Naive thymus-derived CD4-positive, alpha-beta T cell (primary cell): Measurements from ENCODE around the gene SYNGR1. TPM values are rescaled to one million over a fixed set of nuclear protein-coding genes. Genes with fewer than 3 reads are reported as not detected.

Source experiments
- ATAC-seq: fragments of 150-1000 bp; cut with Tn5 transposase; 2 replicates; pipeline ENCODE4 v1.10.0; 2021; ENCODE audit warnings: mild to moderate bottlenecking, moderate library complexity
- CTCF ChIA-PET: fragments of 350-600 bp; sonication (Branson Sonifier 250); formaldehyde crosslinking; loops from one replicate; lab custom pipeline; 2021; ENCODE audit warnings: antibody characterized with exemption; lab: Charles Lee
- POLR2A ChIA-PET: fragments of 350-600 bp; sonication (Branson Sonifier 250); formaldehyde crosslinking; loops from one replicate; lab custom pipeline; 2021; ENCODE audit warnings: antibody characterized with exemption, inconsistent platforms; lab: Charles Lee
- DNase-seq, 9 donors: peaks; one replicate each; pipeline versions ENCODE4 v3.0.0 to v3.0.0-alpha.2; 2020 to 2022; ENCODE audit warnings: mixed read lengths in 1 of 9
- H3K27ac ChIP-seq: one replicate; pipeline ENCODE4 v1.7.0; 2013; ENCODE audit warnings: mild to moderate bottlenecking, low read depth, low read length, moderate library complexity
- H3K27me3 ChIP-seq, 2 donors: one replicate each; pipeline ENCODE4 v1.7.0; 2013; ENCODE audit warnings: low read length in 2 of 2, mild to moderate bottlenecking in 2 of 2, moderate library complexity in 2 of 2; ENCODE audit not compliant: control insufficient read depth in 2 of 2, insufficient read depth in 2 of 2
- H3K36me3 ChIP-seq, 3 experiments: 1 replicate in 2 of 3; 2 replicates in 1 of 3; pipeline ENCODE4 v1.7.0; 2013; ENCODE audit warnings: low read length in 3 of 3, mild to moderate bottlenecking in 3 of 3, moderate library complexity in 1 of 3; ENCODE audit not compliant: insufficient read depth in 3 of 3, control insufficient read depth in 2 of 3
- H3K4me1 ChIP-seq, 2 donors: one replicate each; pipeline ENCODE4 v1.7.0; 2013; ENCODE audit warnings: low read length in 2 of 2, mild to moderate bottlenecking in 2 of 2, moderate library complexity in 1 of 2; ENCODE audit not compliant: control insufficient read depth in 2 of 2, insufficient read depth in 2 of 2
- H3K4me3 ChIP-seq: 2 replicates; pipeline ENCODE4 v1.7.0; 2013; ENCODE audit warnings: mild to moderate bottlenecking, low read length
- H3K9me3 ChIP-seq, 3 experiments: 1 replicate in 2 of 3; 2 replicates in 1 of 3; pipeline ENCODE4 v1.7.0; 2013; ENCODE audit warnings: low read length in 3 of 3; ENCODE audit not compliant: control insufficient read depth in 2 of 3
- H3K27ac Mint-ChIP-seq, 9 donors: one replicate each; pipeline ENCODE4 v1.8.0; 2020 to 2022; ENCODE audit warnings: mixed read lengths in 9 of 9, mild to moderate bottlenecking in 8 of 9, moderate library complexity in 5 of 9, inconsistent platforms in 2 of 9
- H3K27me3 Mint-ChIP-seq, 5 donors: one replicate each; pipeline ENCODE4 v1.8.0; 2021 to 2022; ENCODE audit warnings: mixed read lengths in 5 of 5, mild to moderate bottlenecking in 1 of 5
- H3K36me3 Mint-ChIP-seq, 5 donors: one replicate each; pipeline ENCODE4 v1.8.0; 2020 to 2022; ENCODE audit warnings: mixed read lengths in 5 of 5, mild to moderate bottlenecking in 3 of 5, inconsistent platforms in 1 of 5
- H3K4me1 Mint-ChIP-seq, 7 donors: one replicate each; pipeline ENCODE4 v1.8.0; 2020 to 2022; ENCODE audit warnings: mixed read lengths in 7 of 7, mild to moderate bottlenecking in 3 of 7, inconsistent platforms in 1 of 7
- H3K4me3 Mint-ChIP-seq, 10 donors: one replicate each; pipeline ENCODE4 v1.8.0; 2020 to 2022; ENCODE audit warnings: mild to moderate bottlenecking in 10 of 10, mixed read lengths in 10 of 10, moderate library complexity in 6 of 10, inconsistent platforms in 2 of 10
- H3K9me3 Mint-ChIP-seq, 11 donors: one replicate each; pipeline ENCODE4 v1.8.0; 2020 to 2022; ENCODE audit warnings: mixed read lengths in 11 of 11, mild to moderate bottlenecking in 4 of 11, inconsistent platforms in 1 of 11, moderate library complexity in 1 of 11
- intact Hi-C, 2 donors: fragments of 100-400 bp; cut with micrococcal nuclease; formaldehyde crosslinking; loops; one replicate each; pipeline ENCODE4 v1.15.1; 2023
- polyA plus RNA-seq, 2 donors: library from polyadenylated mRNA; unstranded; fragments of 300-500 nt; fragmentation: Illumina TruSeq; gene quantifications; one replicate each; pipeline ENCODE4 v1.2.3, GENCODE V29; 2021
- total RNA-seq, 6 experiments: library from RNA in 5 of 6; stranded (reverse) in 5 of 6; gene quantifications; 1 replicate in 5 of 6; 2 replicates in 1 of 6; pipeline ENCODE4 v1.2.3 and lab custom pipeline; 2021 to 2026

SYNGR1 gene, protein sequence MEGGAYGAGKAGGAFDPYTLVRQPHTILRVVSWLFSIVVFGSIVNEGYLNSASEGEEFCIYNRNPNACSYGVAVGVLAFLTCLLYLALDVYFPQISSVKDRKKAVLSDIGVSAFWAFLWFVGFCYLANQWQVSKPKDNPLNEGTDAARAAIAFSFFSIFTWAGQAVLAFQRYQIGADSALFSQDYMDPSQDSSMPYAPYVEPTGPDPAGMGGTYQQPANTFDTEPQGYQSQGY
- total RNA-seq = 1 to 10 TPM in 2 of 5 experiments, under 1 TPM in 3; 0.12 to 7.0 (median 0.92) TPM
- polyA plus RNA-seq = 1 to 10 TPM; 1.9 to 2.5 TPM
- not detected for total RNA-seq (lab: John Stamatoyannopoulos, UW)

GRCh38 chr22:39349967-39350726 is at the start of gene SYNGR1:
Gene SYNGR1, plus strand, starts transcription at chr22:39349991. Its CDS starts 20 bp downstream, at chr22:39350011.
- ATAC-seq (no peak), DNase-seq (peak in 4 of 9 donors; percentile 7 to 27 (median 21))
- H3K4me3 ChIP-seq = peak within 1 kb of the TSS; percentile 40
- intact Hi-C loops = loop anchor here in 1 of 2 donors (10.0 kb wide), 1 partner anchor 65 kb away; no protein-coding TSS in a partner anchor
- peak within 1 kb of the TSS; percentile 75 to 92 (median 87) for H3K4me3 Mint-ChIP-seq
- no peaks in the 10 kb centered on the region for H3K36me3 ChIP-seq
- no peaks in the 10 kb centered on the region for H3K9me3 Mint-ChIP-seq
- CTCF ChIA-PET = interaction anchor here (0.9 kb wide), 1 partner anchor 128 kb away, joined by 3 read pairs; no protein-coding TSS in a partner anchor
- no peaks in the 10 kb centered on the region for H3K27me3 ChIP-seq
- H3K27me3 Mint-ChIP-seq = peaks cover 0 to 45% (median 4%) of the 10 kb centered on the region in 5 donors
- H3K27ac Mint-ChIP-seq = peak within 1 kb of the TSS in 8 of 9 donors; percentile 22 to 73 (median 57)
- no peak within 1 kb of the TSS for H3K27ac ChIP-seq
- H3K36me3 Mint-ChIP-seq = no peaks in the 10 kb centered on the region
- POLR2A ChIA-PET = interaction anchor here (0.8 to 2.2 kb wide), 4 partner anchors 17 to 208 kb away, joined by 3 to 16 read pairs (median 6); partner anchors contain the start of genes ATF4 and RPL3
- H3K9me3 ChIP-seq = no peaks in the 10 kb centered on the region
- H3K4me1 ChIP-seq = peaks cover 0 to 3% of the 10 kb centered on the region in 2 donors
- H3K4me1 Mint-ChIP-seq = peaks cover 0 to 14% (median 10%) of the 10 kb centered on the region in 7 donors

DNA sequence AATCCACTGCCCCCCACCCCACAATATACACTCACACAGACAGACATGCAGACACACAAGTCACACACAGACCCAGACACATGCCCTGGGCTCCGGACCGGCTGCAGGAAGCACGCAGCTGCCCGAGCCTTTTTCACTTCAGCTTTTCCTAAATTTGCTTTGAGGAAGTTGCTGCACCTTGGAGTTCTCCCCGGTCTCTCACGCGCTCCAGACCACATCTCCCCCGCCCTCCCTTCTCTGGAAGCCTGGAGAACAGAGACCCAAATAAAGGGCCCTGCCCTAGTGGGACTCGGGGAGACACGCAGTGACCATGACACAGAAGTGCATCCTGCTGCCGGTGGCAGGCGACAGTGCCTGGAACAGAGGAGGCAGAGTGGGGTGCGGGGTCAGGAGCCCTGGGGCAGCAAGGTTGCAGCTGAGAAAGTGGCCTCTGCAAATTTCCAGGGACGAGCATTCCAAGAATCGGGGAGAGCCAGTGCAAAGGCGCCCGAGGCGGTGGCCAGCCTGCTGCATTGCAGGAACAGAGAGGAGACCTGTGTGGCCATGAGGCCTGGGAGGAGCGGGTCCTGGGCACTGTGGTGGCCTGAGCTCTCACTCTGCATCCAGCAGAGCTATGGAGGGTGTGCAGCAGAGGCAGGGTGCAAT is 49.5 kb upstream of the SYNGR1 start:
- ATAC-seq = peak; percentile 70

DNA sequence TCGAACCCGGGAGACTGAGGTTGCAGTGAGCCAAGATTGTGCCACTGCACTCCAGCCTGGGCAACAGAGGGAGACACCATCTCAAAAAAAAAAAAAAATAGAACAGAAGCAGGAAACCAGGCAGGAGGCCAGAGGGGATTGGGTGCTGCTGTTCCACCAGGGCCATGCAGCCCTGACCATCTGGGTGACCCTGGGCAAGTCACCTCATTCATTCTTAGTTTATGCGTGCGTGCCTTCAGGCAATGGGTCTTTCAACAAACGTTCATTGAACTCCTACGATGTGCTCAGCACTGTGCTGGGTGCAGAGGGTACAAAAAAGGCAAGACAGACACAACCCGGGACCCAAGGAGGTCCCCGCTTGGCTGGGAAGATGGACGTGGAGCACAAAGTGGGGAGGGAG is 48.7 kb upstream of the SYNGR1 start:
- Mint-ChIP-seq H3K4me3 (no peak overlapping the region), H3K27me3 (peaks cover 17 to 31% (median 25%) of the 10 kb centered on the region in 5 donors), H3K9me3 (no peaks in the 10 kb centered on the region), H3K27ac (peak overlapping the region in 1 of 9 donors; percentile 63), H3K4me1 (peaks cover 4 to 17% (median 8%) of the 10 kb centered on the region in 7 donors), H3K36me3 (no peaks in the 10 kb centered on the region)
- Histone ChIP-seq H3K27me3 (peaks cover 0 to 4% of the 10 kb centered on the region in 2 donors), H3K4me3 (no peak overlapping the region), H3K9me3 (no peaks in the 10 kb centered on the region), H3K4me1 (no peaks in the 10 kb centered on the region), H3K27ac (no peak overlapping the region), H3K36me3 (no peaks in the 10 kb centered on the region)
- ChIA-PET CTCF (no interaction called here), POLR2A (no interaction called here)
- intact Hi-C loops = no loop called here
- ATAC-seq (no peak), DNase-seq (no peak)

More for the DNA sequence above, 49.5 kb upstream of the SYNGR1 start:
- peak overlapping the region in 2 of 9 donors; percentile 61 to 67 for H3K27ac Mint-ChIP-seq
- H3K9me3 Mint-ChIP-seq = no peaks in the 10 kb centered on the region
- peaks cover 17 to 31% (median 25%) of the 10 kb centered on the region in 5 donors for H3K27me3 Mint-ChIP-seq
- no peak for DNase-seq
- Histone ChIP-seq H3K4me1 (no peaks in the 10 kb centered on the region), H3K27me3 (peaks cover 0 to 4% of the 10 kb centered on the region in 2 donors), H3K27ac (no peak overlapping the region), H3K36me3 (no peaks in the 10 kb centered on the region), H3K4me3 (no peak overlapping the region), H3K9me3 (no peaks in the 10 kb centered on the region)
- intact Hi-C loops = no loop called here
- CTCF ChIA-PET = no interaction called here
- POLR2A ChIA-PET = interaction anchor here (0.7 to 1.2 kb wide), 3 partner anchors 17 to 130 kb away, joined by 3 read pairs; no protein-coding TSS in a partner anchor
- no peak overlapping the region for H3K4me3 Mint-ChIP-seq
- peaks cover 4 to 17% (median 8%) of the 10 kb centered on the region in 7 donors for H3K4me1 Mint-ChIP-seq
- no peaks in the 10 kb centered on the region for H3K36me3 Mint-ChIP-seq

DNA sequence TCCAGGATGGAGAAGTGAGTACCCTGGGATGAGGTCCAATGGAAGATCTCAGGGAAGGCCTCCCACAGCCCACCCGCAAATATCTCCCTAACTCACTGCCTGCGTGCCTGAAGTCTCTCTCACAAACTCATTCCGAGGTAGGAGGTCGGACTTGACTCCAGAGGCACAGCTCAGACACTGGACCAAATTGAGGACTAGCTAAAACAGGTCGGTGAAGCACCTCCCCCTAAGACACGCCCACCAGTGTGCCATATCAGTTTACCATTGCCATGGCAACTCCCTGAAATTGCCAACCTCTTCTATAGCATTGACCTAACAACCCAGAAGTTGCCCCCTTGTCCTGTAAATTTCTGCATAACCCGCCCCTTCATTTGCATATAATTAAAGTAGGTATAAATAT is 47.9 kb upstream of the SYNGR1 start:
- intact Hi-C loops = no loop called here
- Mint-ChIP-seq H3K4me1 (peaks cover 0 to 16% (median 8%) of the 10 kb centered on the region in 7 donors), H3K27me3 (peaks cover 14 to 28% (median 20%) of the 10 kb centered on the region in 5 donors), H3K36me3 (no peaks in the 10 kb centered on the region), H3K4me3 (no peak overlapping the region), H3K9me3 (no peaks in the 10 kb centered on the region), H3K27ac (no peak overlapping the region)
- ATAC-seq = no peak
- no peak overlapping the region for H3K4me3 ChIP-seq
- no peak overlapping the region for H3K27ac ChIP-seq
- CTCF ChIA-PET = no interaction called here
- no peak for DNase-seq
- POLR2A ChIA-PET = interaction anchor here (1.3 kb wide), 1 partner anchor 131 kb away, joined by 4 read pairs; no protein-coding TSS in a partner anchor
- no peaks in the 10 kb centered on the region for H3K9me3 ChIP-seq
- peaks cover 0 to 4% of the 10 kb centered on the region in 2 donors for H3K27me3 ChIP-seq
- H3K4me1 ChIP-seq = no peaks in the 10 kb centered on the region
- no peaks in the 10 kb centered on the region for H3K36me3 ChIP-seq

DNA sequence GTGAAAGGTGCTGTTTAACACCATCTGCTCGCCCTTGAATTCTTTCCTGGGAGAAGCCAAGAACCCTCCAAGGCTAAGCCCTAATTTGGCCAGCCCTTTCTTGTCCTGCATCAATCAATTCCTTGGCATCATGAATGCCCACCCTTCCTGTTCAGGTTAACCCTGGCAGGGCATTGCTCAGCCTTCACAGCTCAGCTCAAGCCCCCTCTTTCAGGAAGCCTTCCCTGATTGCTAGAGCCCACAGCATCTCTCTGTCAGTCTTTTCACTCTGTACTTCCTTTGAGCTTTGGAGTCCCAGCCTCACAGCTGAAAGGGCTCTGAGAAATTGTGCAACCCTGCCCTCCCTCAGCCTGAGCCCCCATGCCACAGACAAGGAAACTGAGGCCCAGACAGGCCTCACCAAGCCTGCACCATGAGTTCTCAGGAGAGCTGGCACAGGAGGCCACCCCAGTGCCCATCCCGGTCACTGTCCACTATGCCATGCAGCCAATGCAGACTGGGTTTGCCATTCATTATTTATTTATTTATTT is 47.3 kb upstream of the SYNGR1 start:
- ChIA-PET CTCF (interaction anchor here (5.7 kb wide), 1 partner anchor 132 kb away, joined by 83 read pairs; no protein-coding TSS in a partner anchor), POLR2A (interaction anchor here (1.3 kb wide), 1 partner anchor 131 kb away, joined by 4 read pairs; no protein-coding TSS in a partner anchor)
- Mint-ChIP-seq H3K27ac (no peak overlapping the region), H3K4me3 (no peak overlapping the region), H3K27me3 (peaks cover 14 to 28% (median 20%) of the 10 kb centered on the region in 5 donors), H3K4me1 (peaks cover 0 to 16% (median 8%) of the 10 kb centered on the region in 7 donors), H3K9me3 (no peaks in the 10 kb centered on the region), H3K36me3 (no peaks in the 10 kb centered on the region)
- H3K27ac ChIP-seq = no peak overlapping the region
- no peaks in the 10 kb centered on the region for H3K36me3 ChIP-seq
- H3K9me3 ChIP-seq = no peaks in the 10 kb centered on the region
- intact Hi-C loops = no loop called here
- no peak for DNase-seq
- H3K4me3 ChIP-seq = no peak overlapping the region
- peaks cover 0 to 4% of the 10 kb centered on the region in 2 donors for H3K27me3 ChIP-seq
- ATAC-seq = no peak
- H3K4me1 ChIP-seq = no peaks in the 10 kb centered on the region

DNA sequence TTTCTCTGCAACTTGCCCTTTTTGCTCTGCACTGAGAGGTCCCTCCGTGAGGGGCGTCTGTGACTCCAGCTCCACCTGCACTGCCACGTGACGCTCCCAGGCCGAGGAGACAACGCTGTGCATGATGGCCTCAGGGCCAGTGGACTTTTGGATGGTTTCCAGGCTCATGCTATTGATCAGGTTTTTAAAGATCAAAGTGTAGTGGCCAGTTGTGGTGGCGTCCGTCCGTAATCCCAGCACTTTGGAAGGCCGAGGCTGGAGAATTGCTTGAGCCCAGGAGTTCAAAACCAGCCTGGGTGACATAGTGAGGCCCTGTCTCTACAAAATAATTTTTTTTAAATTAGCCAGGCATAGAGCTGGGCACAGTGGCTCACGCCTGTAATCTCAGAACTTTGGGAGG is 46.4 kb upstream of the SYNGR1 start:
- intact Hi-C loops = no loop called here
- H3K36me3 ChIP-seq = no peaks in the 10 kb centered on the region
- H3K27ac Mint-ChIP-seq = no peak overlapping the region
- no peaks in the 10 kb centered on the region for H3K36me3 Mint-ChIP-seq
- H3K27me3 ChIP-seq = peaks cover 0 to 4% of the 10 kb centered on the region in 2 donors
- ChIA-PET POLR2A (interaction anchor here (1.3 kb wide), 1 partner anchor 132 kb away, joined by 4 read pairs; no protein-coding TSS in a partner anchor), CTCF (interaction anchor here (5.7 kb wide), 1 partner anchor 133 kb away, joined by 83 read pairs; no protein-coding TSS in a partner anchor)
- no peak overlapping the region for H3K27ac ChIP-seq
- DNase-seq (no peak), ATAC-seq (no peak)
- H3K27me3 Mint-ChIP-seq = peaks cover 8 to 23% (median 13%) of the 10 kb centered on the region in 5 donors
- no peaks in the 10 kb centered on the region for H3K4me1 ChIP-seq
- H3K9me3 ChIP-seq = no peaks in the 10 kb centered on the region
- no peak overlapping the region for H3K4me3 Mint-ChIP-seq
- H3K4me3 ChIP-seq = no peak overlapping the region
- no peaks in the 10 kb centered on the region for H3K9me3 Mint-ChIP-seq
- peaks cover 0 to 16% (median 8%) of the 10 kb centered on the region in 7 donors for H3K4me1 Mint-ChIP-seq
